HG03354 (cell line): ENCODE data around the gene CTNNA3.

Experiments used
- ATAC-seq: cut with Tn5 transposase; IDR thresholded peaks from one replicate; pipeline ENCODE4 v1.9.1; 2021; ENCODE audit warnings: mild to moderate bottlenecking; ENCODE audit not compliant: unreplicated experiment, poor library complexity, severe bottlenecking

The CTNNA3 gene

GRCh38 chr10:66762218-66762729, 933.7 kb downstream of the CTNNA3 start:
- ATAC-seq: no peak

DNA sequence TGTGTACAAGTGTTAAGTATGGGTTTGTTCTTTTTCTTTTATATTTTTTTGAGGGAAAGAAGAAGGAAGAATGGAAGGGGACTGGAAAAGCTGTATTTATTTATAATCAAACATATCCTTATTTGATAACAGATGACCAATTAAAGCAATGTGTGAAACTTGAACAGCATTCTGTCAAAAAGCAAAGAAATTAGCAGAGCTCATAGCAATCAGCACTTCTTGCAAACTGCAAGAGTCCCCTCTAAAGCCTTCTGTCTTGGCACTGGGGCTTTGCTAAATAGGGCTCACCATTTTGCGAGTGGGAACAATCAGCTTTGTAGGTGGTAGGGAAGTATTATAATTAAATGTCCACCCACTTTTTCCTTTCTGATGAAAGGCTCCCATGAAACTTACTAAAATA, 935.1 kb downstream of the CTNNA3 start:
- ATAC-seq: no peak

GRCh38 chr10:66755474-66755873, 940.5 kb downstream of the CTNNA3 start:
- no peak for ATAC-seq

DNA sequence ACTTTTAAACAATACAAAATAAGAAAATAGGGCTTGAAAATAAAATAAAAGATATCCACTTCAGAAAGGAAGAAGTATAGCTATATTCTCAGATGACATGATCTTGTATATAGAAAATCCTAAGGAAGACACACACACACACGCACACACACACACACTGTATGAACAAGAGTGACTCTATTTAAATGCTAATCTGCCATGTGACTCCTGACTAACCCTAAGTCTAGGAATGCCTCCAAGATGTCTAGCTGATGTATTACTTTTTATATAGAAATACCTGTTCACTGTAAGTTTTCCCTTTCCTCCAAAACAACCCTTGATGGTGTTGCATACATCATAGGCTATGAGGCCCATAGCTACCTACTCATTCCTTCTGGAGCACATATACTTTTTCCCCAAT, 943.3 kb downstream of the CTNNA3 start:
- no peak for ATAC-seq

- ATAC-seq: no peak
Observed at GRCh38 chr10:66748217-66748616, 947.8 kb downstream of the CTNNA3 start.

DNA sequence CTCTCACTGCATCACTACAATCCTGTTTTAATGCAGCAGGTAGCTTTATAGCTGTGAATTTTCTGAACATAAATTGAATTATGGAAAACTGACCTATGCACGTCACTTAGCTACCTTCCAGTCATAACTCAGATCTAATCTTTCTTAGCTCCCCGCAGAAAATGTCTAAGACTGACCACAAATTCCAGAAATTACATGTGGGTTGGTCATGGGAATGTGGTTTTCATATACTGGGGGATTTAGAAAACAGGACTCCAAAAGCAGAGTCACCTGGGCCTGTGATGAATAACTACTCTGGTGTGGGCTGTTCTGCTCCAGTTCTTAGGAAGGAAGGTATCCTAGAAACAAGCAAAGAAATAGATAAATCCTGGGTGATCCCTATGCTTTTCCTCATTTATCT, 948.5 kb downstream of the CTNNA3 start:
- no peak for ATAC-seq

DNA sequence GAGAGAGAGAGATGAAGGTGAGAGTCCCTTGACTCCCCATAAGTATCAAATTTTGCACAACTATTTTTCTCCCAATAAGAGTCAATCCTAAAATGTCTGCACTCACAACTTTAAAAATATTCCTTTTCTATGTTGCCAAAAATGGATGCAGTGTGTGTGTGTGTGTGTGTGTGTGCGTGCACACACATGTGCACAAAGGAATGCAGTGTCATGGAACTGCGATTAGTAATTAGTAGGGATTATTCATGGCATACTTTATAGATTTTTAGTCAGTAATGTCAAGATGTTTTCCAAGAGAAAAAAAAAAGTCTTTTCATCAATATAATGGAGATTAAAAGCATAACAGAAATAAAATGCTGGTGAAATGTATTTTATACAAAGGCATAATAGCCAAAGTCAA, 949.3 kb downstream of the CTNNA3 start:
- ATAC-seq: no peak

GRCh38 chr10:66746246-66746645, 949.7 kb downstream of the CTNNA3 start:
- no peak for ATAC-seq

DNA sequence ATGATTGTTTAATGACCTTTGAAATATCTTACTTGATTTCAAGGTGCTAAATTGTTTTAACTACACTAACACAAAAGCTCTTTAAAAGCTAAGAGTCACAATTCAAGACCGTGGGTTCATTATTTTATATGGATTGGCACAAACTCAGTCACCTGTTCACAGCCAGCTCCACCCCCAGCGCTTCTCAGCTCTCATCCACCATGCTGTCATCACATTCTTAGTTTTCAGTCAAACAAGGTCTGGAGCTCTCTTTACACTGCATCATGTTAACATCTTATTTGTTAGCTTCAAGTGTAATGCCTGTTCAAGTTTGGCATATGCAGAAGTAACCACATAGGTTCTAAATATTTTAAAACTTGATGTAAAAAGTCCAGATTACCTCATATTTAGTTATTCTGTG, 951.1 kb downstream of the CTNNA3 start:
- ATAC-seq: no peak

- no peak for ATAC-seq
Observed at GRCh38 chr10:66737241-66737640, 958.8 kb downstream of the CTNNA3 start.

- ATAC-seq: no peak
Observed at GRCh38 chr10:66723608-66724400, 972.2 kb downstream of the CTNNA3 start.

- no peak for ATAC-seq
Observed at GRCh38 chr10:66719483-66719882, 976.5 kb downstream of the CTNNA3 start.

- ATAC-seq: no peak
Observed at GRCh38 chr10:66717231-66717981, 978.6 kb downstream of the CTNNA3 start.

DNA sequence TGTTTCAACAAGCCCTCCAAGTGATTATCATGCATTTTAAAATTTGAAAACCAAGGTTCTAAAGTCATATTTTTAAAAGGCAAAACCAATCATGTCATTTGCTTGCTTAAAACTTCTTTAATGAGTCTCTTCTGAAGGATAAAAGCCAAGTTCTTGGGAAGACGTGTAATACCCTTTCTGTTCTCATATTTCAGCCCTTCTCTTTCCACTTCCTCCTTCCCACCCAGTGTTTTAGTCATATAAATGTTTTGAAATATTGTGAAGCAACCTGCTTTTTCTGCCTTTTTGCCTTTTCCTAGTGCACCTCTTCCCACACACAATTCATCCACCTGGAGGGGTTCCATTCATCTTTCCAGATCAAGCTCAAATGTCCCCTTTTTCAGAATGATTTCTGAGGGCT, 981.3 kb downstream of the CTNNA3 start:
- no peak for ATAC-seq

GRCh38 chr10:66713387-66713786, 982.6 kb downstream of the CTNNA3 start:
- ATAC-seq: no peak

- no peak for ATAC-seq
Observed at GRCh38 chr10:66698069-66698468, 997.9 kb downstream of the CTNNA3 start.

DNA sequence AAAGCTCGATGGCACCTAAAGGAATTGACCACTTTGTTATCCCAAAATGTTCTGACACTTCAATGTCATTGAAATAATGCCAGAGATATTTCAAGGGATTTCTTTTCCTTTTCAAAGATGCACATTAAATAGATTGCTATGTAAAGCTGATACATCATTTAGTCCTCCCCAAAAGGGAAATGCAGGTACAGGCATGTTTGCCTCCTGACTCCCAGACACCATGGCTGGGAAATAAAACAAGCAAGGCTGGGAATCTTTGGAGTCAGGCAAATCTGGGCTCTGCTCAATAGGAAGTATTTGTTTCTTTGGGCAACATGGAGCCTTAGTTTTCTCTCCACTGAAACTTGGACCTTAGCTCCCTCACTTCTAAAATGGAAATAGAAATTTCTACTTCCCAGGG, 1000.9 kb downstream of the CTNNA3 start:
- no peak for ATAC-seq

GRCh38 chr10:66684581-66684980, 1011.4 kb downstream of the CTNNA3 start:
- no peak for ATAC-seq

- no peak for ATAC-seq
Observed at GRCh38 chr10:66680886-66681285, 1015.1 kb downstream of the CTNNA3 start.

GRCh38 chr10:66678521-66678920, 1017.5 kb downstream of the CTNNA3 start:
- no peak for ATAC-seq

GRCh38 chr10:66673071-66673470, 1022.9 kb downstream of the CTNNA3 start:
- no peak for ATAC-seq
